H9 (cell line): ENCODE data around the gene IGSF22. TPM values are rescaled to one million over a fixed set of nuclear protein-coding genes. Genes with fewer than 3 reads are reported as not detected.
A peak's percentile ranks its signal among the peaks of the same experiment; 100 is the strongest.

ENCODE experiments used
- DNase-seq: peaks from one replicate; pipeline ENCODE4 v3.0.0-alpha.2; 2017
- H2AFZ ChIP-seq: one replicate; pipeline ENCODE4 v1.6.1; 2013; ENCODE audit warnings: mild to moderate bottlenecking, low read length, control low read depth, moderate library complexity
- H2AK5ac ChIP-seq: 2 replicates; pipeline ENCODE4 v1.6.1; 2013; ENCODE audit warnings: low read length, control low read depth, mixed read lengths; ENCODE audit not compliant: insufficient read length
- H2BK120ac ChIP-seq: one replicate; pipeline ENCODE4 v1.6.1; 2013; ENCODE audit warnings: low read depth, mild to moderate bottlenecking, low read length, control low read depth, inconsistent platforms; ENCODE audit not compliant: poor library complexity, severe bottlenecking
- H2BK12ac ChIP-seq: 2 replicates; pipeline ENCODE4 v1.6.1; 2013; ENCODE audit warnings: low read length, control low read depth, mixed read lengths, low read depth; ENCODE audit not compliant: insufficient read length
- H2BK15ac ChIP-seq: 2 replicates; pipeline ENCODE4 v1.6.1; 2013; ENCODE audit warnings: low read depth, low read length, control low read depth
- H2BK20ac ChIP-seq: one replicate; pipeline ENCODE4 v1.6.1; 2013; ENCODE audit warnings: low read depth, mild to moderate bottlenecking, low read length, control low read depth, inconsistent platforms; ENCODE audit not compliant: poor library complexity, severe bottlenecking
- H2BK5ac ChIP-seq: 2 replicates; pipeline ENCODE4 v1.6.1; 2013; ENCODE audit warnings: low read length, control low read depth, mixed read lengths; ENCODE audit not compliant: insufficient read length
- H3K14ac ChIP-seq: 2 replicates; pipeline ENCODE4 v1.6.1; 2013; ENCODE audit warnings: low read length, control low read depth; ENCODE audit not compliant: insufficient read depth
- H3K18ac ChIP-seq: 2 replicates; pipeline ENCODE4 v1.6.1; 2013; ENCODE audit warnings: low read depth, mild to moderate bottlenecking, mixed read lengths, low read length, control low read depth; ENCODE audit not compliant: insufficient read length
- H3K23ac ChIP-seq: 2 replicates; pipeline ENCODE4 v1.6.1; 2013; ENCODE audit warnings: low read length, control low read depth, mixed read lengths, low read depth; ENCODE audit not compliant: insufficient read length
- H3K23me2 ChIP-seq: 2 replicates; pipeline ENCODE4 v1.6.1; 2013; ENCODE audit warnings: low read depth, mild to moderate bottlenecking, mixed read lengths, low read length, control low read depth; ENCODE audit not compliant: insufficient read length, poor library complexity, severe bottlenecking
- H3K27ac ChIP-seq: 2 replicates; pipeline ENCODE4 v1.5.1; 2013; ENCODE audit warnings: low read length, control low read depth, mixed read lengths, low read depth; ENCODE audit not compliant: insufficient read length
- H3K27me3 ChIP-seq: 2 replicates; pipeline ENCODE4 v1.6.1; 2013; ENCODE audit warnings: low read length, control low read depth, inconsistent platforms; ENCODE audit not compliant: insufficient read depth
- H3K4ac ChIP-seq: 2 replicates; pipeline ENCODE4 v1.6.1; 2013; ENCODE audit warnings: low read depth, mild to moderate bottlenecking, control low read depth, inconsistent platforms, low read length, moderate library complexity
- H3K4me1 ChIP-seq: 2 replicates; pipeline ENCODE4 v1.6.1; 2013; ENCODE audit warnings: low read length, control low read depth, inconsistent platforms; ENCODE audit not compliant: insufficient read depth
- H3K4me2 ChIP-seq: 2 replicates; pipeline ENCODE4 v1.6.1; 2013; ENCODE audit warnings: low read length, control low read depth, mixed read lengths; ENCODE audit not compliant: insufficient read length, insufficient read depth
- H3K56ac ChIP-seq: 2 replicates; pipeline ENCODE4 v1.6.1; 2013; ENCODE audit warnings: low read depth, mild to moderate bottlenecking, mixed read lengths, low read length, control low read depth; ENCODE audit not compliant: insufficient read length
- H3K79me1 ChIP-seq: 2 replicates; pipeline ENCODE4 v1.6.1; 2013; ENCODE audit warnings: low read depth, mild to moderate bottlenecking, moderate library complexity, low read length, control low read depth, inconsistent platforms; ENCODE audit not compliant: insufficient read depth, poor library complexity, severe bottlenecking
- H3K79me2 ChIP-seq: 2 replicates; pipeline ENCODE4 v1.6.1; 2013; ENCODE audit warnings: low read length, control low read depth, inconsistent platforms; ENCODE audit not compliant: insufficient read depth
- H3K9ac ChIP-seq: 2 replicates; pipeline ENCODE4 v1.6.1; 2013; ENCODE audit warnings: low read length, control low read depth, mixed read lengths; ENCODE audit not compliant: insufficient read length; ENCODE audit errors: extremely low read depth
- H3K9me3 ChIP-seq: one replicate; pipeline ENCODE4 v1.6.1; 2013; ENCODE audit warnings: low read depth, low read length, inconsistent platforms; ENCODE audit not compliant: control insufficient read depth
- H3T11ph ChIP-seq: one replicate; pipeline ENCODE4 v1.6.1; 2013; ENCODE audit warnings: mild to moderate bottlenecking, low read length, control low read depth, inconsistent platforms
- H4K20me1 ChIP-seq: one replicate; pipeline ENCODE4 v1.6.1; 2013; ENCODE audit not compliant: control insufficient read depth, insufficient read length, insufficient read depth
- H4K5ac ChIP-seq: 2 replicates; pipeline ENCODE4 v1.6.1; 2013; ENCODE audit warnings: low read depth, mild to moderate bottlenecking, mixed read lengths, low read length, control low read depth; ENCODE audit not compliant: insufficient read length
- H4K8ac ChIP-seq: replicated peaks from 2 replicates; pipeline ENCODE4 v1.6.1; 2013; ENCODE audit warnings: low read length, control low read depth, mixed read lengths, low read depth; ENCODE audit not compliant: insufficient read length
- H4K91ac ChIP-seq: 2 replicates; pipeline ENCODE4 v1.6.1; 2013; ENCODE audit warnings: low read depth, mild to moderate bottlenecking, moderate library complexity, mixed read lengths, low read length, control low read depth; ENCODE audit not compliant: insufficient read length
- H3K27ac Mint-ChIP-seq, 3 experiments: 2 replicates in 2 of 3; 3 replicates in 1 of 3; pipeline ENCODE4 v1.8.0; 2020 to 2021; ENCODE audit warnings: mixed read lengths in 3 of 3, mild to moderate bottlenecking in 1 of 3, moderate library complexity in 1 of 3
- H3K27me3 Mint-ChIP-seq: 2 replicates; pipeline ENCODE4 v1.8.0; 2021; ENCODE audit warnings: low read depth, mild to moderate bottlenecking, moderate library complexity, mixed read lengths
- H3K36me3 Mint-ChIP-seq, 3 experiments: 2 replicates in 2 of 3; 3 replicates in 1 of 3; pipeline ENCODE4 v1.8.0; 2020 to 2021; ENCODE audit warnings: low read depth in 3 of 3, mixed read lengths in 3 of 3; ENCODE audit not compliant: insufficient read depth in 1 of 3
- H3K4me1 Mint-ChIP-seq, 2 experiments: 2 replicates each; pipeline ENCODE4 v1.8.0; 2020; ENCODE audit warnings: mixed read lengths in 2 of 2
- H3K4me3 Mint-ChIP-seq, 2 experiments: 2 replicates in 1 of 2; 3 replicates in 1 of 2; pipeline ENCODE4 v1.8.0; 2020 to 2021; ENCODE audit warnings: mild to moderate bottlenecking in 2 of 2, mixed read lengths in 2 of 2, moderate library complexity in 1 of 2
- H3K9me3 Mint-ChIP-seq, 2 experiments: 2 replicates in 1 of 2; 3 replicates in 1 of 2; pipeline ENCODE4 v1.8.0; 2020; ENCODE audit warnings: mild to moderate bottlenecking in 2 of 2, mixed read lengths in 2 of 2, moderate library complexity in 1 of 2
- CTCF ChIP-seq: fragments of 200-600 bp; sonication (generic); conservative IDR thresholded peaks from 3 replicates; pipeline ENCODE4 v1.8.0; 2021; ENCODE audit warnings: antibody characterized with exemption, mild to moderate bottlenecking
- WGBS: extraction: QIAGEN DNeasy Blood & Tissue Kit; methylation state at CpG from one replicate; pipeline ENCODE4 v1.1.7; 2013; ENCODE audit warnings: missing lambda C conversion rate, low lambda C conversion rate, mixed read lengths; ENCODE audit not compliant: insufficient read length; ENCODE audit errors: extremely low coverage; 5-methylcytosine and 5-hydroxymethylcytosine counted together
- total RNA-seq: library from RNA; stranded (reverse); gene quantifications from 2 replicates; pipeline ENCODE4 v1.2.1, GENCODE V29; 2021

IGSF22 gene
- total RNA-seq, 1 experiment from 2014 or later: 0.35 TPM

- Histone ChIP-seq H3K56ac (no peak overlapping the region), H3K18ac (no peak overlapping the region), H2BK20ac (no peak overlapping the region), H4K20me1 (no peaks in the 10 kb centered on the region), H2AFZ (no peak overlapping the region), H3T11ph (no peak overlapping the region), H4K5ac (no peak overlapping the region), H4K8ac (no peak overlapping the region), H3K4me2 (no peak overlapping the region), H3K79me2 (no peaks in the 10 kb centered on the region), H3K4me1 (no peaks in the 10 kb centered on the region), H3K14ac (no peak overlapping the region), H3K9ac (no peak overlapping the region), H3K79me1 (no peaks in the 10 kb centered on the region), H2BK12ac (no peak overlapping the region), H3K27me3 (no peaks in the 10 kb centered on the region), H3K27ac (no peak overlapping the region), H3K23ac (no peak overlapping the region), H3K9me3 (no peaks in the 10 kb centered on the region), H4K91ac (no peak overlapping the region), H2BK120ac (no peak overlapping the region), H2BK5ac (no peak overlapping the region), H2BK15ac (no peak overlapping the region), H3K23me2 (no peaks in the 10 kb centered on the region), H2AK5ac (no peak overlapping the region), H3K4ac (no peak overlapping the region)
- TF ChIP-seq CTCF: peak; percentile 43; the same call in 2 of the 3 replicates
- no peaks in the 10 kb centered on the region; a peak in 1 of 7 replicates for H3K36me3 Mint-ChIP-seq
- peaks cover 5% of the 10 kb centered on the region for H3K27me3 Mint-ChIP-seq
- H3K4me3 Mint-ChIP-seq: no peak overlapping the region
- DNase-seq: peak; percentile 67
- WGBS: no CpG with 5 or more reads among the region's 10 CpGs
- H3K4me1 Mint-ChIP-seq: peaks cover 4 to 5% of the 10 kb centered on the region in 2 experiments
- no peak overlapping the region for H3K27ac Mint-ChIP-seq
- H3K9me3 Mint-ChIP-seq: no peaks in the 10 kb centered on the region; a peak in 1 of 5 replicates
Measured at GRCh38 chr11:18736590-18737148, 10.7 kb upstream of the IGSF22 start.
